Mucosa of descending colon (tissue), 3 donors: ENCODE measurements around the gene LINGO1. TPM values are rescaled to one million over a fixed set of nuclear protein-coding genes. Genes with fewer than 3 reads are reported as not detected.

ENCODE experiments used
- ATAC-seq: fragments of 200-7000 bp; cut with Tn5 transposase; one replicate; pipeline ENCODE4 v1.9.1; 2020; ENCODE audit warnings: mild to moderate bottlenecking, moderate library complexity
- DNase-seq, 3 donors: peaks; one replicate each; pipeline ENCODE4 v3.0.0-alpha.2; 2020
- H3K36me3 ChIP-seq: fragments of 200-600 bp; one replicate; pipeline ENCODE4 v1.8.0; 2021; ENCODE audit warnings: low read depth, mild to moderate bottlenecking
- H3K4me1 ChIP-seq: fragments of 200-600 bp; one replicate; pipeline ENCODE4 v1.8.0; 2021; ENCODE audit warnings: low read depth, mild to moderate bottlenecking
- H3K4me3 ChIP-seq: fragments of 200-600 bp; one replicate; pipeline ENCODE4 v1.8.0; 2021; ENCODE audit warnings: mild to moderate bottlenecking
- H3K9me3 ChIP-seq: fragments of 200-600 bp; one replicate; pipeline ENCODE4 v1.8.0; 2021; ENCODE audit warnings: mild to moderate bottlenecking
- intact Hi-C, 2 donors: fragments of 100-400 bp; cut with DNase I in 1 of 2; cut with micrococcal nuclease in 1 of 2; formaldehyde crosslinking; loops; one replicate each; pipeline versions ENCODE4 v1.11.0 to v1.11.1; 2022; cut with DNase I, micrococcal nuclease
- total RNA-seq, 3 donors: library from RNA; stranded (reverse); fragmentation: NEBNext Ultra II Directional in 2 of 3; extraction: Animal tissue kit (Norgen Biotek cat#: 25700) in 2 of 3; gene quantifications; one replicate each; pipeline versions ENCODE4 v1.2.1 to v1.2.4, GENCODE V29; 2021 to 2023
- TF ChIP-seq, protein P1 (sequence below): fragments of 200-600 bp; IDR thresholded peaks from one replicate; pipeline ENCODE4 v1.8.0; 2022; ENCODE audit warnings: antibody characterized with exemption, mild to moderate bottlenecking
- donor health status: DM: no; HTN: no; CAD: no; lungs with moderate emphysema.
- donor health status: DM: no; HTN: no; CAD: no.
- donor health status: DM: no; HTN: yes; CAD: no.

The LINGO1 gene
- total RNA-seq, 3 donors from 2014 or later: 1.8 to 2.6 (median 1.9) TPM

GRCh38 chr15:77567202-77567601 lies 65.5 kb downstream of the LINGO1 start:
- Histone ChIP-seq H3K4me1 (no peaks in the 10 kb centered on the region), H3K36me3 (no peaks in the 10 kb centered on the region), H3K9me3 (no peaks in the 10 kb centered on the region), H3K4me3 (no peak overlapping the region)
- TF ChIP-seq, protein P1, sequence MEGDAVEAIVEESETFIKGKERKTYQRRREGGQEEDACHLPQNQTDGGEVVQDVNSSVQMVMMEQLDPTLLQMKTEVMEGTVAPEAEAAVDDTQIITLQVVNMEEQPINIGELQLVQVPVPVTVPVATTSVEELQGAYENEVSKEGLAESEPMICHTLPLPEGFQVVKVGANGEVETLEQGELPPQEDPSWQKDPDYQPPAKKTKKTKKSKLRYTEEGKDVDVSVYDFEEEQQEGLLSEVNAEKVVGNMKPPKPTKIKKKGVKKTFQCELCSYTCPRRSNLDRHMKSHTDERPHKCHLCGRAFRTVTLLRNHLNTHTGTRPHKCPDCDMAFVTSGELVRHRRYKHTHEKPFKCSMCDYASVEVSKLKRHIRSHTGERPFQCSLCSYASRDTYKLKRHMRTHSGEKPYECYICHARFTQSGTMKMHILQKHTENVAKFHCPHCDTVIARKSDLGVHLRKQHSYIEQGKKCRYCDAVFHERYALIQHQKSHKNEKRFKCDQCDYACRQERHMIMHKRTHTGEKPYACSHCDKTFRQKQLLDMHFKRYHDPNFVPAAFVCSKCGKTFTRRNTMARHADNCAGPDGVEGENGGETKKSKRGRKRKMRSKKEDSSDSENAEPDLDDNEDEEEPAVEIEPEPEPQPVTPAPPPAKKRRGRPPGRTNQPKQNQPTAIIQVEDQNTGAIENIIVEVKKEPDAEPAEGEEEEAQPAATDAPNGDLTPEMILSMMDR: no peak
- DNase-seq (no peak), ATAC-seq (no peak)
- intact Hi-C loops: no loop called here

DNA sequence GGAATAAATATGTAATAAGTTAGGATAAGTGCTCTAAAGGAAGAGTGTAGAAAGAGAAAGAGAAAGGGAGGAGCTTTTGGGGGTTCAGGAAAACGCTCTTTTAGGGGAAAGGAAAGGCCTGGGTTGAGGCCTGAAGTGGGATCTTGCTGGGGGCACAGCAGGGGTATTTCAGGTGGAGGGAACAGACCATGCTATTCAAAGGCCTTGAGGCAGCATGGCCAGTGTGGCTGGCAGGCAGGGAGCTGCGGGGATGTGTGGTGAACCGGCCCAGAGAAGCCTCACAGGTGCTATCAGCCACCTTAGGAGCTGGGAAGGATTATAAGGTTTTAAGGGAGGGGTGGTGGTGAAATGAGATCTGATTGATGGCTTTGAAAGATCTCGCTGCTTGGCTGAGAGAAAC lies 66.6 kb downstream of the LINGO1 start:
- TF ChIP-seq, protein P1: no peak
- Histone ChIP-seq H3K36me3 (no peaks in the 10 kb centered on the region), H3K4me3 (no peak overlapping the region), H3K4me1 (no peaks in the 10 kb centered on the region), H3K9me3 (no peaks in the 10 kb centered on the region)
- intact Hi-C loops: no loop called here
- no peak for DNase-seq
- no peak for ATAC-seq

GRCh38 chr15:77565378-77565915 lies 67.3 kb downstream of the LINGO1 start:
- Histone ChIP-seq H3K4me1 (no peaks in the 10 kb centered on the region), H3K4me3 (no peak overlapping the region), H3K36me3 (no peaks in the 10 kb centered on the region), H3K9me3 (no peaks in the 10 kb centered on the region)
- TF ChIP-seq, protein P1: no peak
- intact Hi-C loops: no loop called here
- peak in 1 of 3 donors; percentile 35 for DNase-seq
- no peak for ATAC-seq

DNA sequence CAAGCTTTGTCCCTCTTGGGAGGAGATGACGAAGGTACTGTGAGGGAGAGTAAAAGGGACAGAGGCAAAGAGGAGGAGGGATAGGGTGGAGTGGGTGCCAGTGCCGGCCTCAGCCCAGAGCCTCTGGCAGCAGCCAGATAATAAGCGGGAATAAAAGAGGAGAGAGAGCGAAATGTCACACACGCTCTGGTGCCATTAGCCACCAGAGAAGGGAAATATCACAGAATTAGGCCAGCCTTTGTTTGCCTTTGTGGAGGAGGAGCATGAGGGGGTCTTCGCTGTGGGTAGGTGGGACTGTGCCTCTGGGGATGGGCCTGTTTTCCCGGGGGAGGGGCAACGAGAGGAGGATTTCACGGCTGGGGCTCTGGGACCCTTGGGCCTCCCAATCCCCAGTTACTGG lies 67.8 kb downstream of the LINGO1 start:
- TF ChIP-seq, protein P1: no peak
- Histone ChIP-seq H3K4me1 (no peaks in the 10 kb centered on the region), H3K4me3 (no peak overlapping the region), H3K36me3 (no peaks in the 10 kb centered on the region), H3K9me3 (no peaks in the 10 kb centered on the region)
- intact Hi-C loops: no loop called here
- DNase-seq: peak in 1 of 3 donors; percentile 14
- ATAC-seq: no peak

GRCh38 chr15:77564341-77564740 lies 68.4 kb downstream of the LINGO1 start:
- ATAC-seq: no peak
- TF ChIP-seq, protein P1: no peak
- H3K36me3 ChIP-seq: no peaks in the 10 kb centered on the region
- peak in 1 of 3 donors; percentile 19 for DNase-seq
- H3K4me3 ChIP-seq: no peak overlapping the region
- no peaks in the 10 kb centered on the region for H3K4me1 ChIP-seq
- no peaks in the 10 kb centered on the region for H3K9me3 ChIP-seq
- intact Hi-C loops: no loop called here
